ENCODE measurements around the gene HMOX1. TPM values are rescaled to one million over a fixed set of nuclear protein-coding genes. Genes with fewer than 3 reads are reported as not detected.
"Not testable (repeated sequence)": the region's sequence is repeated elsewhere in the genome, so short reads cannot be mapped to it uniquely, and the experiment has no call there.

HMOX1 gene
- total RNA-seq, 1 donor from 2014 or later: 57.3 TPM

DNA sequence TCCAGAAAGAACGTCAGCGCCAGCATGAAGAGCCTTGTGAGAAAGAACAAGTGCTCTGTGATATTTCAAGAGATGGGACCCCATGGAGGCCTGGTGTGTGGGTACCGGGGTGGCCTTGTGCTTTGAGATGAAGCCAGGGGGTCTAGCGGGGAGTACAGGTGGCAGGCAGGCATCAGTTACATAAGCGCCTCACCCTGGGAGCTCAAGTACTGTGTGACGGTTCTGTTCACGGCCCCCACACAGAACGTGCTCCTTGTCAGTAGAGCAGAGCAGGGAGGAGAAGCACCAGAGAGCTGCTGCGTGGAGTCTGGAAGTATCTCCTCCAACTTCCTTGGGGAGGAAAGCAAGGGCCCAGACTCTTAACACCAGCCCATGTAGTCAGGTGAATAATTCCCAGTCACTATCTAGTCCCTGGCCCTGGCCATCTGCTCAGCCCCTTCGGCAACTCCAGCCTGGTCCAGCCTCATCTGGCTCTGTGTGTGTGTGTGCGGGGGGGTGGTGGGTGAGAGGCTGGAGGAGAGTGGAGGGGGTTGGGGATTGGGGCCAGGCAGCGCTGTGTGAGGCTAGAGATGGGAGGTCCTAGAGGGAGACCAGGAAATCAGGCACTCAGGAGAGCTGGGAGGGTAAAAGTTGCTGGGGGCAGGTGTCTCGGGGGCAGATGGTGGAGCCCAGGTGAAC is 51.5 kb downstream of the HMOX1 start:
- DNase-seq (ENCODE audit: low read depth in 2 of 2): no peak

DNA sequence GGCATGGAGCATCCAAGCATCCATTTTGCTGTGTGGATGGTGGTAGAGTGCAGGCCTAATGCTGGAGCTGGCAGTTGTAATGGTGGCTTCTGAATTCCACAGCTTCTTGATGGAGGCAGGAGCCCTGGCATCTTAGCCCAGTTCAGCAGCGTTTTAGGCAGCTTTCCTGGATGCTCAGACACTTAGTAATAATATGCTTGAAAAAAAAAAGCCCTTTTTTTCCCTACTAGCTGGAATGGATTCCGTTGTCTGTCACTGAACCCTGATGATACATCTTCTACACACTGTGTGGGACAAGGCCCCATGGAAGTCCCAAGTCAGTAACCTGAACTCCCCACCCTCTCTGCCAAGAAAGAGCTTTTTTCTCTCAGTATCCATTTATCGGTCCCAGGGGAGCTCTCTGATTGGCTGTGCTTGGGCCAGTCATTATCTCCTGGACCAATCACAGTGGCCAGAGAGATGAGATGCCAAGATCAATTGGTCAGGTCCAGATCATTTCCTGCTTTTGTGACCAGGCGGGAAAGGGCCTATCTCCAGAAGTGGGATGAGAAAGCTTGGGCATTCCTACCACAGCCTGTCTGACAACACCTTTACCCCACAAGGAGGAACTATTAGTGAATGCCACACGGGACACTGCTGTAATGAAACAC is 53.3 kb downstream of the HMOX1 start:
- no peak for DNase-seq (ENCODE audit: low read depth in 2 of 2)

DNA sequence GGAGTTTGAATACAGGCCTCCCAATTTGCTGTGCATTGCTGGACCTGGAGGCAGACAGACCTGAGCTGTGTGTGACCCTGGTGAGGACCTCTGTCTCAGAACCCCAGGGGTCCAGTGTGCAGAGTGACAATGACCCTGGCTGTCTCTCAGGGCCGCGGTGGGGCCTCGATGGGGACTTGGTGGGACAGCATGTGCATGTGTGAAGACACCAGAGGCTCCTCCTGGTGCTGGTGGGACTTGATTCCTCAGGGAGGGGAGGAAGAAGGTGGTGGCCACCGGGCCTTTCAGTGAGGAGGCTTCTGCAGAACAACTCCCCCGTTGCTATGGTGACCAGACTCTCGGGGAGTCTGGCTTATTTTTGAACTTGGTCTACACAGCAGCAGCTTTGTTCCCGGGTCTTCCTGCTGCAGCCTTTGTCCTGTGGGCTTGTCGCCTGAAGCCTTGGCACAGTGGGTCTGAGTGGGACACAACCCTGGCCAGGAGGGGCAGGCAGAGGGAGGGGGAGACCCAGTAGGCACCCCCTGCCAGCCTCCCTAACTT is 54.4 kb downstream of the HMOX1 start:
- no peak for DNase-seq (ENCODE audit: low read depth in 2 of 2)

DNA sequence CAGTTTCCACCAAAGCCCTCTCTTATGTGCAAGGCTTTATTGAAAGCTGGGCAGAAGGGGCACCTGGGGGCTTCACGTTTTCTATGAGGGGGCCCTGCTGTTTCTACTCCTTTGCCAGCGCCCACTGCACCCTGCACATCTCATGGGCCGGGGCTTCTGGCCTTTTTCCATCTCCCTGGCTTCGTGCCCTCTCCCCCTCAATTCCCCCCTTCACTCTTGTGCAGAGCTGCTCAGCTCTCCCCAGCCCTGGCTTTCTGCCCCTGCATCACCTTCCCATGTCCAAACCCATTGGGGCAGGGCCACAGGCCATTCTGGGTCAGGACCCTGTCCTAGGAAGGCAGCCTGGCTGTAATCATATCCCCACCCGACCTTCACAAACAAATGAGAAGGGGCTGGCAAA is 55.5 kb downstream of the HMOX1 start:
- no peak for DNase-seq (ENCODE audit: low read depth in 2 of 2)

DNA sequence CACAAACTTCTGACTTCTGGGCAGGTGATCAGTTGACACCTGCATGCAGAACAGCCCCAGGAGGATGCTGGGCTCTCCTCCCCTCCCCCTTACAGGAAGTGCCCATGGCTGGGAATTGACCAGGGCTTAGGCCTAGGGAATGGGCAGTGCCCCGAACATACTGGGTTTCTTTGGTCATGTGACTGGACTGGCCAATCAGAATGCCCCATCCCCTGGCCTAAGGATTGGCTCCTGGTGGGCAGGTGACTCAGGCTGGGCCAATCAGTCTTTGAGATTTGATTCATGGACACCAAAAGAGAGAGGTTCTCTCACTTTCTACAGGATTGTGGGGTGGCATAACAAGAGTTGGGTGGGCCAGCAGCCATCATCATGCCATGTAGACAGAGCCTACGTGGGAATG is 56.2 kb downstream of the HMOX1 start:
- DNase-seq (ENCODE audit: low read depth in 2 of 2): no peak

DNA sequence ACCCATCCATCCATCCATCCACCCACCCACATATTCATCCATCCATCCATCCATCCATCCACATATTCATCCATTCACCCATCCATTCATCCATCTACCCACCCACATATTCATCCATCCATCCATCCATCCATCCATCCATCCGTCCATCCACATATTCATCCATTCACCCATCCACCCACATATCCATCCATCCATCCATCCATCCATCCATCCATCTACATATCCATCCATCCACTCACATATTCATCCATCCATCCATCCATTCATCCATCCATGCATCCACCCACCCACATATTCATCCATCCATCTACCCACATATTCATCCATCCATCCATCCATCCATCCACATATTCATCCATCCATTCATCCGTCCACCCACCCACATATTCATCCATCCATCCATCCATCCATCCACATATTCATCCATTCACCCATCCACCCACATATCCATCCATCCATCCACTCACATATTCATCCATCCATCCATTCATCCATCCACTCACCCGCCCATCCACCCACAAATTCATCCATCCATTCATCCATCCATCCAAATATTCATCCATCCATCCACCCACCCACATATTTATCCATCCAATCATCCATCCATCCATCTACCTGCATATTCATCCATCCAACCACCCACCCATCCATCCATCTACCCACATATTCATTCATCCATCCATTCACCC is 57.9 kb downstream of the HMOX1 start:
- DNase-seq (ENCODE audit: low read depth in 2 of 2): not testable (repeated sequence)

DNA sequence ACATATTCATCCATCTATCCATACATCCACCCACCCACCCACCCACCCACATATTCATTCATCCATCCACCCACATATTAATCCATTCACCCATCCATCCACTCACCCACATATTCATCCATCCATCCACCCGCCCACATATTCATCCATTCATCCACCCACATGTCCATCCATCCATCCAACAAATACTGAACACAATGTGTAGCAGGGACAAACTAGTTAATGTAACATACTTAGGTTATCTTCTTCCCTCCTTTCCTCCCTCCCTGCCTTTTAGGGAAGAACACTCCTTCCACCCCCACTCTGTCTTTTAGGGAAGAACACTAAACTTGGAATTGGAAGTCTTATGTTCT is 58.4 kb downstream of the HMOX1 start:
- DNase-seq (ENCODE audit: low read depth in 2 of 2): no peak

DNA sequence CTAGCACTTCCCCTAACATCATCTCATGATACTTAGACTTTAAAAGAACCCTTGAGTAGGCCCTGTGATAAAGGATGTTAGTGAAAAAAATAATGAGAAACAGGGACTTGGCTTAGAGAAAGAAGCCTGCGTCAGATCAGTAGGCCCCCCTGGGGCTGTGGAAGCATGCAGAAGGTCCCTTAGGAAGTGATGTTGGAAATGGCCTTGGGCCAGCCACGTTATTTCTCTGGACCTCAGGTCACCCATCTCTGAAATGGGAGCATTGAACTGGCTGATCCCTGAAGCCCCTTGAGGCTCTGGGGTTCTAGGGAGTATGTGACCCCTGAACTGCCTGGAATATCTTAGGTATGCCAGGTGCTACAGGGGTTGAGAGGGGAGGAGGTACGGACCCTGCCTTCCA is 59.2 kb downstream of the HMOX1 start:
- no peak for DNase-seq (ENCODE audit: low read depth in 2 of 2)

DNA sequence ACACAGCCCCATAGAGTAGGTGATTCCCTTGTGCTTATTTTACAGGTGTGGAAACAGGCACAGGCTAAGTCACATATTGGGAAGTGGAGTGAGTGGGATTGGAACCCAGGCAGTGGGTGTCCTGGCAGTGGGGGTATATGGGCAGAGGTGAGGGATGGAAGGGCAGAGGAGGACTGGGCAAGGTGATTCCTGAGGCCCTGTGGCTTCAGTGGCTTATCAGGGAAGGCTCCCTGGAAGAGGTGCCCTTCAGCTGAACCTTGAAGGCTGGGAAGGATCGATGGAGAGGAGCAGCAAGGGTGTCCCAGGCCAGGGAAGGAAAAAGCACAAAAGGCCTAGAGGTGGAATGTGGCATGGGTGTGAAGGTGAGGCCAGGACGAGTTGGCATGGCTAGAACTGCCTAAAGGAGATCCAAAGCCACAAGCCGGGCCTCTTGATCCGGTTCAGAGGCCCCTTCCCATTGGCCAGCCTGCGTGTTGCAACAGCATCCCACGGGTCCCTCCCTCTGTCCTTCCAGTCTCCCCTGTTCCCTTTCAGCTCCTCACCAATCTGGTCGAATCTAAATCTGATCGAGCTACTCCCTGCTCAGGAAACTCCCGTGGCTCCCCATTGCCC is 60.7 kb downstream of the HMOX1 start:
- DNase-seq (ENCODE audit: low read depth in 2 of 2): no peak

DNA sequence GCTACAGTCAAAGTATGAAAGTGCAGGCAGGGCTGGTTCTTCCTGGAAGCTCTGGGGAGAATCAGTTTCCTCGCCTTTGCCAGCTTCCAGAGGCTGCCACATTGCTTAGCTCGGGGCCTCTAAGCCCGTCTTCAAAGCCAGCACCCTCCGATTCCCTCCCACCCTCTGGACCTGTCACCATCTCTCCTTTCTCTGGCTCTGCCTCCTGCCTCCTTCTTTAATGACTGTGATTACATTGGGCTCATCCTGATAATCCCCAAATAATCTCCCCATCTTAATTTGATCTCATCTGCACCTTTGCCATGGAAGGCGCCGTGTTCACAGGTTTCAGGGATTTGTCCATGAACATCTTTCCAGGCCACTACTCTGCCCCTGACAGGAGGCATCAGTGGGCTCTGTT is 61.6 kb downstream of the HMOX1 start:
- DNase-seq (ENCODE audit: low read depth in 2 of 2): no peak

DNA sequence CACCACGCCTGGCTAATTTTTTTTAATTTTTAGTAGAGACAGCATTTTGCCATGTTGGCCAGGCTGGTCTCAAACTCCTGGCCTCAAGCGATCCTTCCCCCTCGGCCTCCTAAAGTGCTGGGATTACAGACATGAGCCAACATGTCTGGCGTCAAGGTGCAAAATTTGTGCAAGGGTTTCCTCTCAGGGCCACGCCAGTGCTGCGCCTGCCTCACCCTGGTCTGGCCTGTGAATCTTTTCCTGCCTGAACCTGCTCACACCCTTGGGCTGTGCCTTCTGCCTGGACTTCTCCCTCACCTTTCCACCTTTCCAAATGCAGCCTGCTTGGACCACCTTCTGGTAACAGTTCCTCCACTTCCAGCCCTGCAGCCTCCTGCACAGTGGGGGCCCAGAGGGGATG is 62.4 kb downstream of the HMOX1 start:
- no peak for DNase-seq (ENCODE audit: low read depth in 2 of 2)

Other genes starting within 250 kb of the HMOX1 start
- 9.6 and 10.9 TPM in 2 replicates for gene HMGXB4, start 123.6 kb upstream of the HMOX1 start, total RNA-seq
- gene TOM1, start 81.2 kb upstream of the HMOX1 start, total RNA-seq: 16.6 and 38.9 TPM in 2 replicates
- gene MCM5, start 19.0 kb downstream of the HMOX1 start, total RNA-seq: 44.8 and 60.5 TPM in 2 replicates
- gene RASD2, start 159.7 kb downstream of the HMOX1 start, total RNA-seq: not detected in 2 replicates
- gene MB, start 236.2 kb downstream of the HMOX1 start, total RNA-seq: not detected in 2 replicates